Measurements from ENCODE around the gene ELL. TPM values are rescaled to one million over a fixed set of nuclear protein-coding genes. Genes with fewer than 3 reads are reported as not detected.

ELL gene
- total and polyA plus RNA-seq, 9 of the 15 experiments (the other 6 are each of a cell fraction or from before 2014, with no cell fraction given) = 0.24 to 22.5 (median 4.1) TPM

GRCh38 chr19:18415178-18415867 is 106.5 kb downstream of the ELL start (continued):
- TF ChIP-seq E2F8 (IDR thresholded peaks at IDR 0.05; ENCODE audit: low read depth, partially characterized antibody) (no peak), ZNF551 (CRISPR knock-in tag; IDR thresholded peaks at IDR 0.05) (no peak), ATF4 (CRISPR knock-in tag; IDR thresholded peaks at IDR 0.05) (peak; percentile 70; the same call in 1 of the 2 replicates), NFE2 (IDR thresholded peaks at IDR 0.05; ENCODE audit: low read depth) (no peak), NFATC3 (IDR thresholded peaks at IDR 0.05) (no peak), CHD4 (IDR thresholded peaks at IDR 0.05; ENCODE audit: insufficient read depth, insufficient replicate concordance, low read depth, low read length, poor library complexity, severe bottlenecking) (no peak), RNF2 (IDR thresholded peaks at IDR 0.05) (peak; percentile 82; the same call in 1 of the 2 replicates), ATF2 (CRISPR knock-in tag; IDR thresholded peaks at IDR 0.05) (no peak), ZBTB34 (CRISPR knock-in tag; IDR thresholded peaks at IDR 0.05) (no peak), ZNF3 (CRISPR knock-in tag; IDR thresholded peaks at IDR 0.05) (no peak), SAFB2 (IDR thresholded peaks at IDR 0.05; ENCODE audit: borderline replicate concordance, low read depth, low read length, severe bottlenecking) (no peak), ZNF324 (CRISPR knock-in tag; IDR thresholded peaks at IDR 0.05) (no peak), RBBP5 (IDR thresholded peaks at IDR 0.05; ENCODE audit: borderline replicate concordance, insufficient read depth, low read length, poor library complexity, severe bottlenecking) (no peak), LARP7 (IDR thresholded peaks at IDR 0.05) (no peak), ZBTB5 (IDR thresholded peaks at IDR 0.05) (peak; percentile 97), ZNF133 (CRISPR knock-in tag; IDR thresholded peaks at IDR 0.05) (peak; percentile 31; the same call in 1 of the 2 replicates), TGIF2 (CRISPR knock-in tag; IDR thresholded peaks at IDR 0.05) (no peak), DACH1 (IDR thresholded peaks at IDR 0.05; ENCODE audit: partially characterized antibody) (peak; percentile 78), NEUROD1 (IDR thresholded peaks at IDR 0.05; ENCODE audit: borderline replicate concordance, low read depth, low read length, partially characterized antibody) (no peak), TAF9B (IDR thresholded peaks at IDR 0.05; ENCODE audit: partially characterized antibody) (peak; percentile 81)
